Brain microvascular endothelial cell (primary cell): ENCODE results near the gene TMEM63B.
"Not testable (repeated sequence)": the region's sequence is repeated elsewhere in the genome, so short reads cannot be mapped to it uniquely, and the experiment has no call there.

Experiments used
- DNase-seq: peaks from one replicate; pipeline ENCODE4 v3.0.0-alpha.2; 2020
- H3K27ac ChIP-seq: fragments of 250-450 bp; sonication (Bioruptor Pico); 2 replicates; pipeline ENCODE4 v1.5.1; 2020; ENCODE audit warnings: mild to moderate bottlenecking, moderate library complexity
- H3K27me3 ChIP-seq: fragments of 250-450 bp; sonication (Bioruptor Pico); replicated peaks from 2 replicates; pipeline ENCODE4 v1.5.1; 2020; ENCODE audit warnings: mild to moderate bottlenecking
- H3K36me3 ChIP-seq: fragments of 250-450 bp; sonication (Bioruptor Pico); replicated peaks from 2 replicates; pipeline ENCODE4 v1.5.1; 2020; ENCODE audit warnings: mild to moderate bottlenecking
- H3K4me3 ChIP-seq: 2 replicates; pipeline ENCODE4 v1.5.1; 2011; ENCODE audit warnings: low read depth, mild to moderate bottlenecking, control low read depth, low read length, moderate library complexity
- in situ Hi-C: cut with HindIII; loops from 2 replicates; pipeline ENCODE4 v1.10.0; 2017; ENCODE audit warnings: low sequenced_read_pairs, low pct_ligation_motif_present
- TF ChIP-seq, protein P1 (sequence below): IDR thresholded peaks from 2 replicates; pipeline ENCODE4 v1.5.1; 2011; ENCODE audit warnings: low read depth, mild to moderate bottlenecking, moderate library complexity, low read length, control low read depth, inconsistent platforms; ENCODE audit errors: missing control alignments

Gene TMEM63B

DNA sequence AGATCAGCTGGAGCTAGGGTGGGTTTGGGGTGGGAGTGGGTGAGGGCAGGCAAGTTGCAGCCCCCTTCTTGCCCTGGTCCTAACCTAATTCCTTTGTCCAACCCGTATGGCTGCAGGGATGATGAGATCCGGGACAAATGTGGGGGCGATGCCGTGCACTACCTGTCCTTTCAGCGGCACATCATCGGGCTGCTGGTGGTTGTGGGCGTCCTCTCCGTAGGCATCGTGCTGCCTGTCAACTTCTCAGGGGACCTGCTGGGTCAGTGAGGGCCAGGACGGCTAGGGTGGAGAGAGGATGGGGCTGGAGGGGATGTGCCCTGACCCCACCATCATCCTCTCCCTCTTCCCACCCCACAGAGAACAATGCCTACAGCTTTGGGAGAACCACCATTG lies 12.0 kb downstream of the TMEM63B start:
- no peak overlapping the region for H3K27ac ChIP-seq
- H3K36me3 ChIP-seq, result peaks cover 37% of the 10 kb centered on the region
- no peaks in the 10 kb centered on the region for H3K27me3 ChIP-seq
- no peak overlapping the region for H3K4me3 ChIP-seq
- DNase-seq, result no peak
- TF ChIP-seq, protein P1, sequence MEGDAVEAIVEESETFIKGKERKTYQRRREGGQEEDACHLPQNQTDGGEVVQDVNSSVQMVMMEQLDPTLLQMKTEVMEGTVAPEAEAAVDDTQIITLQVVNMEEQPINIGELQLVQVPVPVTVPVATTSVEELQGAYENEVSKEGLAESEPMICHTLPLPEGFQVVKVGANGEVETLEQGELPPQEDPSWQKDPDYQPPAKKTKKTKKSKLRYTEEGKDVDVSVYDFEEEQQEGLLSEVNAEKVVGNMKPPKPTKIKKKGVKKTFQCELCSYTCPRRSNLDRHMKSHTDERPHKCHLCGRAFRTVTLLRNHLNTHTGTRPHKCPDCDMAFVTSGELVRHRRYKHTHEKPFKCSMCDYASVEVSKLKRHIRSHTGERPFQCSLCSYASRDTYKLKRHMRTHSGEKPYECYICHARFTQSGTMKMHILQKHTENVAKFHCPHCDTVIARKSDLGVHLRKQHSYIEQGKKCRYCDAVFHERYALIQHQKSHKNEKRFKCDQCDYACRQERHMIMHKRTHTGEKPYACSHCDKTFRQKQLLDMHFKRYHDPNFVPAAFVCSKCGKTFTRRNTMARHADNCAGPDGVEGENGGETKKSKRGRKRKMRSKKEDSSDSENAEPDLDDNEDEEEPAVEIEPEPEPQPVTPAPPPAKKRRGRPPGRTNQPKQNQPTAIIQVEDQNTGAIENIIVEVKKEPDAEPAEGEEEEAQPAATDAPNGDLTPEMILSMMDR, result no peak
- in situ Hi-C loops, result no loop called here

GRCh38 chr6:44142835-44143234 lies 15.5 kb downstream of the TMEM63B start:
- no peak for DNase-seq
- TF ChIP-seq, protein P1, result no peak
- H3K36me3 ChIP-seq, result peaks cover 37% of the 10 kb centered on the region
- no peak overlapping the region for H3K27ac ChIP-seq
- no peak overlapping the region for H3K4me3 ChIP-seq
- in situ Hi-C loops, result no loop called here
- H3K27me3 ChIP-seq, result no peaks in the 10 kb centered on the region

DNA sequence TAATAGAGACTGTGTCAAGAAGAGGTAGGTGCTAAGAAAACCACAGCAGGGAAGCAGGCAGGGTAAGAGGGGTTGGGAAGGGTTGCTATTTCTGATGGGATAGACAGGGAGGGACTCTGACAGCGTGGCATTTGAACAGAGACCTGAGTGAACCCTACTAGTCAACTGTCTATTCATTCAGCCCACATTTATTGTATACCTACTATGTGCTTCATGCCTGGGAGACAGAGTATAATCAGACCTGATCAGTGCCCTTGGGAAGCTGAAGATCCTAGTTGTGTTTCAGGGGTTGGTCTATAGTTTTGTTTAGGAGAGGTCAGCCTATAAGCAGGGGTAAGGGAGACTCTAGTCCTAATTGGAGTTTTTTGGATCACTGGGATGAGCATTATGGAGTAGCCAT lies 16.4 kb downstream of the TMEM63B start:
- no peak for DNase-seq
- H3K27me3 ChIP-seq, result no peaks in the 10 kb centered on the region
- in situ Hi-C loops, result no loop called here
- TF ChIP-seq, protein P1, result no peak
- no peak overlapping the region for H3K27ac ChIP-seq
- H3K4me3 ChIP-seq, result no peak overlapping the region
- peaks cover 42% of the 10 kb centered on the region for H3K36me3 ChIP-seq

DNA sequence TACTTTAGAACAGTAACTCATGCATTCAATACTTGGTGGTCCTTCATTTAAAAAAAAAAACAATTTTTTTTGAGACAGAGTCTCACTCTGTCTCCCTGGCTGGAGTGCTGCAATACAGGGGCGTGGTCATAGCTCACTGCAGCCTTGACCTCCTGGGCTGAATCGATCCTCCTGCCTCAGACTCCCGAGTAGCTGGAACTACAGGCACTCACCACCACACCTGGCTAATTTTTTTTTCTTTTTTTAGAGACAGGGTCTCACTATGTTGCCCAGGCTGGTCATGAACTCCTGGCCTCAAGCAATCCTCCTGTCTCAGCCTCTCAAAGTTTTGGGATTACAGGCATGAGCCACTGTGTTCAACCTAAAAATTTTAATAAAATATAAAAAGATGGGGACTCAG lies 17.2 kb downstream of the TMEM63B start:
- peaks cover 39% of the 10 kb centered on the region for H3K36me3 ChIP-seq
- H3K27me3 ChIP-seq, in situ Hi-C loops, H3K4me3 ChIP-seq, DNase-seq, H3K27ac ChIP-seq: not testable (repeated sequence)

DNA sequence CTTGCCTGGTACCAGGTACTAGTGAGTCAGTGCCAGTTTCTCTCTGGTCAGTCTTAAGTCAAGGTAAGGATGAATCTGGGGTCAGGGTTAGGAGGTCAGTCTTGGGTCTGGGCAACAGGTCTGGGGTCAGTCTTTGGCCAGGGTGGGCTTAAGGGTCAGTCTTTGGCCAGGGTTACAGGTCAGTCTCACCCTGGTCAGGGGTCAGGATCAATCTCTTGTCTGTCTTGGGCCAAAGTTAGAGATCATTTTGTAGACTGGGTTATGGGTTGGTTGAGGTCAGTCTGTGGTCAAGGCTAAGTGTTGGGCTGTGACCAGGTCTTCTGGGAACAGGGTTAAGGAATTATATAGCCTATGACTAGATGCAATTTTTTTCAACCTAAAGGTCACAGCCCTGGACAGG lies 18.5 kb downstream of the TMEM63B start:
- no peak overlapping the region for H3K27ac ChIP-seq
- no peaks in the 10 kb centered on the region for H3K27me3 ChIP-seq
- H3K4me3 ChIP-seq, result no peak overlapping the region
- no peak for DNase-seq
- TF ChIP-seq, protein P1, result no peak
- peaks cover 32% of the 10 kb centered on the region for H3K36me3 ChIP-seq
- in situ Hi-C loops, result no loop called here

DNA sequence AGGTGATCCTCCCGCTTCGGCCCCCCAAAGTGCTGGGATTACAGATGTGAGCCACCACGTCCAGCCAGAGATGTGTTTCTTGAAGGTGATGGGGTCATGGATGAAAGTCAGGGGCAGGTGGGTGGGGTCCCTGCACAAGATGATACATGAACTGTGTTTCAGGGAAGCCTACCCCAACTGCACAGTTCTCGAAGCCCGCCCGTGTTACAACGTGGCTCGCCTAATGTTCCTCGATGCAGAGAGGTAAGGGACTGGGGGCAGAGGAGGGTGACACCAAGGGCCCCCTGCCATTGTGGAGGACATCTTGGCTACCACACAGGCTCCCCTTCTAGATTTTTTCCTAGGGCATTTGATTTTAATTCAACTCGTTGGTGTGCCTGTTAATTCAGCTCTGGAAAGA lies 19.3 kb downstream of the TMEM63B start:
- DNase-seq, result no peak
- TF ChIP-seq, protein P1, result no peak
- in situ Hi-C loops, result no loop called here
- Histone ChIP-seq H3K36me3 (peaks cover 30% of the 10 kb centered on the region), H3K27me3 (no peaks in the 10 kb centered on the region), H3K27ac (no peak overlapping the region), H3K4me3 (no peak overlapping the region)

GRCh38 chr6:44147256-44147655 lies 19.9 kb downstream of the TMEM63B start:
- DNase-seq, result no peak
- no peak overlapping the region for H3K27ac ChIP-seq
- H3K36me3 ChIP-seq, result peaks cover 30% of the 10 kb centered on the region
- H3K27me3 ChIP-seq, result no peaks in the 10 kb centered on the region
- TF ChIP-seq, protein P1, result no peak
- H3K4me3 ChIP-seq, result no peak overlapping the region
- in situ Hi-C loops, result no loop called here
